Activated CD4-positive, alpha-beta memory T cell treated with anti-CD3 and anti-CD28 coated beads, Interleukin-2, amount 10 ng/mL, durations not matched to agents 7 days and 5 days (primary cell): ENCODE measurements around the gene P2RX2. TPM values are rescaled to one million over a fixed set of nuclear protein-coding genes. Genes with fewer than 3 reads are reported as not detected.

Experiments used
- CTCF ChIA-PET: fragments of 350-600 bp; sonication (Branson Sonifier 250); formaldehyde crosslinking; loops from one replicate; lab custom pipeline; 2021; ENCODE audit warnings: antibody characterized with exemption, inconsistent platforms; lab: Charles Lee
- POLR2A ChIA-PET: fragments of 350-600 bp; sonication (Branson Sonifier 250); formaldehyde crosslinking; loops from one replicate; lab custom pipeline; 2021; ENCODE audit warnings: antibody characterized with exemption; lab: Charles Lee
- DNase-seq: peaks from one replicate; pipeline ENCODE4 v3.0.0-alpha.2; 2020
- H3K27ac Mint-ChIP-seq: one replicate; pipeline ENCODE4 v1.8.0; 2021; ENCODE audit warnings: mild to moderate bottlenecking, mixed read lengths
- H3K27me3 Mint-ChIP-seq: one replicate; pipeline ENCODE4 v1.8.0; 2021; ENCODE audit warnings: mixed read lengths
- H3K36me3 Mint-ChIP-seq: one replicate; pipeline ENCODE4 v1.8.0; 2021; ENCODE audit warnings: low read depth, mixed read lengths
- H3K4me1 Mint-ChIP-seq: one replicate; pipeline ENCODE4 v1.8.0; 2021; ENCODE audit warnings: mixed read lengths
- H3K4me3 Mint-ChIP-seq: one replicate; pipeline ENCODE4 v1.8.0; 2021; ENCODE audit warnings: mild to moderate bottlenecking, mixed read lengths
- H3K9me3 Mint-ChIP-seq: one replicate; pipeline ENCODE4 v1.8.0; 2021; ENCODE audit warnings: mixed read lengths
- total RNA-seq, 2 experiments: library from RNA; stranded (reverse); gene quantifications; one replicate each; pipeline ENCODE4 v1.2.3, GENCODE V29; 2021

P2RX2 gene
- total RNA-seq, 2 experiments from 2014 or later, result not detected

DNA sequence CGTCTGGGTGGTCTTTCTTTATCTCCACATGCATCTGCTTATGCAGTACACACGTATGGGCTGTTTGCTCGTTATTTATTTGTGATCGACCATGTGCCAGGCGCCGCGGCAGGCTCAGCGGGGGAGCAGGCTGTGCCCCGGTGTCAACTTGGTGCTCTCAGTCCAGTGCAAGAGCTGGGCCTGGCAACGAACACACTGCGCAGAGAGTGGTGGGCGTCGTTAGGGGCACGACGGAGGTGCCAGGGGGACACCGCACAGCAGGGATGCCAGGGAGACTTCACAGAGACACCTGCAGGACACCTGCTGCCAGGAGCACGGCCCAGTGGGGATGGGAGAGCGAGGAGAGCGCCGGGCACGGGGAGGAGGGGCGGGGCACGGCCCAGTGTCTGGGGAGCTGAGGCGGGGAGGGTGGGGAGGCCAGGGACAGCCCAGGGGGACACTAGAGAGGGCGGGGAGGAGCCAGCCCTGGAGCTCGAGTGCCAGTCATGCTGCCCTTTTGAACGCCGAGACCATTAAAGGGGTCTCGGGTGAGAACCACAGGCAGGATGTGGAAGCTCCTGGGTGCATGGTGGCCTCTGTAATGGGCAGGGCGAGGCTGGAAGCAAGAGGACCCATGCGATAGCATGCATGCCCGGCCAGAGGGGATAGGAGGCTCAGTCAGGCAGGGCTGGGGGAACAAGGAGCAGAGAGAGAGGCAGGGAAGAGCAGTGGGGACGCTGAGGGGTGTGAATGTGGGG, 7.5 kb upstream of the P2RX2 start:
- Mint-ChIP-seq H3K9me3 (no peaks in the 10 kb centered on the region), H3K4me1 (no peaks in the 10 kb centered on the region), H3K36me3 (no peaks in the 10 kb centered on the region), H3K27ac (no peak overlapping the region), H3K4me3 (no peak overlapping the region), H3K27me3 (peaks cover 40% of the 10 kb centered on the region)
- ChIA-PET CTCF (interaction anchor here (1.0 kb wide), 1 partner anchor 196 kb away, joined by 3 read pairs; no protein-coding TSS in a partner anchor), POLR2A (no interaction called here)
- DNase-seq, result no peak

DNA sequence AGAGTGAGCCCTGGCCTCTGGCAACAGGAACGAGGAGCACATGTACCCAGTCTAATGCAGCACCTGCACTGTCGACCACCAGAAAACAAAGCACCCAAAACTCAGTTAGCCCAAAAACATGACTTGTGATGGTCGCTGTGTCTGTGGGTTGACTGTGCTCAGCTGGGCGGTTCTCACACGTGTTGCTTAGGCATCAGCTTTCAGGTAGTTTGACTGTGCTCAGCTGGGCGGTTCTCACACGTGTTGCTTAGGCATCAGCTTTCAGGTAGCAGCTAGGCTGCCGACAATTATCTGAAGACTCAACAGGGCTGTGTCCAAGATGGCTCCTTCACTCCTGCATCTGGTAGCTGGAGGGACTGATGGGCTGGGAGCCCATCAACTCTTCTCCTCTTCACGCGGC, 7.0 kb upstream of the P2RX2 start:
- Mint-ChIP-seq H3K9me3 (peaks cover 1% of the 10 kb centered on the region), H3K4me3 (no peak overlapping the region), H3K36me3 (no peaks in the 10 kb centered on the region), H3K27me3 (peaks cover 35% of the 10 kb centered on the region), H3K4me1 (no peaks in the 10 kb centered on the region), H3K27ac (no peak overlapping the region)
- DNase-seq, result no peak
- CTCF ChIA-PET, result interaction anchor here (1.0 kb wide), 1 partner anchor 197 kb away, joined by 3 read pairs; no protein-coding TSS in a partner anchor
- POLR2A ChIA-PET, result no interaction called here

DNA sequence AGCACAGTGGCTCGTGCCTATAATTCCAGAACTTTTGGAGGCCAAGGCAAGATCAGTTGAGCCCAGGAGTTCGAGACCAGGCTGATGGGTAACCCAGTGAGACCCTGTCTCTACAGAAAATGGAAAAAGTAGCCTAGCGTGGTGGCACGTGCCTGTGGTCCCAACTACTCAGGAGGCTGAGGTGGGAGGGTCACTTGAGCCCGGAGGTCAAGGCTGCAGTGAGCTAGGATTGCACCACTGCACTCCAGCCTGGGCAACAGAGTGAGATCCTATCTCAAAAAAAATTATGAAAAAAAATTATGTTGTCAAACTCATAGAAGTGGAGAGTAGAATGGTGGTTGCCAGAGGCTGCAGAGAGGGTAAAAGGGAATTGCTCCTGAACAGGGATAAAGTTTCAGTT, 4.5 kb upstream of the P2RX2 start:
- Mint-ChIP-seq H3K9me3 (peaks cover 8% of the 10 kb centered on the region), H3K4me3 (no peak overlapping the region), H3K27me3 (peaks cover 32% of the 10 kb centered on the region), H3K4me1 (peaks cover 5% of the 10 kb centered on the region), H3K36me3 (peaks cover 8% of the 10 kb centered on the region), H3K27ac (no peak overlapping the region)
- ChIA-PET CTCF (interaction anchor here (0.7 to 2.2 kb wide), 10 partner anchors 9 to 199 kb away, joined by 3 to 19 read pairs (median 5); no protein-coding TSS in a partner anchor), POLR2A (no interaction called here)
- no peak for DNase-seq

DNA sequence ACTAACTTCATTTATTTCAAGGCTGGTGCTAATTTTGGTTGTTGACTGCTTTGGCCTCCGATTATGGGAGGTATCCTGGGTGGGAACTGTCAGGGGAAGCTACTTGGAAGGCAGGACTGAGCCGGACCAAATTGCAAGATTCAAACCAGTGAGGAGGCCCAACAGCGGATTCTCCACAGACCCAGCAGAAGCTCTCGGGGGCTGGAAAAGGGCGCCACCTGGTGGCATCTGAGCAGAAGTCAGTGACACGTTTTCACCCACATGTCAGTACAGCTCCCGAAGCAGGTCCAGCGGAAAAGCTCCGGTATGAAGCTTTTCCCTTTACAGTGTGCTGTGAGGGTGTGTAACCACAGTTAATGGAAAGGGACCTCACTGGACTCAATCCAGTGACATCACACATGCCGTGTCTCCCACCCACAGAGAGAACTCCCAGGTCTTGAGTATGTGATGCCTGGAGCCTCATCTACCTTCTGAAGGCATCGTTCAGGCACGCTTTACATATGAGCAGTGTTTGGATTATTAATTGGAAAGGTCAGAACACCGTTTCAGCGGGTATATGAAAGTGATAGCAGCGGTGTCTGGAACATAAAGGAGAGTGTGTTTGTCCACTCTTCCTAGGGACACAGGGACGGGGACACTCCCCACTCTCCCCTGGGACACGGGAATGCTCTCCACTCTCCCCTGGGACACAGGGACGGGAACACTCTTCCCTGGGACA, 3.6 kb upstream of the P2RX2 start:
- Mint-ChIP-seq H3K36me3 (peaks cover 8% of the 10 kb centered on the region), H3K9me3 (peaks cover 8% of the 10 kb centered on the region), H3K27me3 (peaks cover 31% of the 10 kb centered on the region), H3K4me3 (no peak overlapping the region), H3K4me1 (peaks cover 5% of the 10 kb centered on the region), H3K27ac (no peak overlapping the region)
- DNase-seq, result peak; percentile 81
- POLR2A ChIA-PET, result interaction anchor here (0.7 kb wide), 2 partner anchors 11 to 24 kb away, joined by 3 read pairs; no protein-coding TSS in a partner anchor
- CTCF ChIA-PET, result interaction anchor here (0.7 to 2.1 kb wide), 14 partner anchors 10 to 461 kb away, joined by 3 to 19 read pairs (median 4); no protein-coding TSS in a partner anchor

DNA sequence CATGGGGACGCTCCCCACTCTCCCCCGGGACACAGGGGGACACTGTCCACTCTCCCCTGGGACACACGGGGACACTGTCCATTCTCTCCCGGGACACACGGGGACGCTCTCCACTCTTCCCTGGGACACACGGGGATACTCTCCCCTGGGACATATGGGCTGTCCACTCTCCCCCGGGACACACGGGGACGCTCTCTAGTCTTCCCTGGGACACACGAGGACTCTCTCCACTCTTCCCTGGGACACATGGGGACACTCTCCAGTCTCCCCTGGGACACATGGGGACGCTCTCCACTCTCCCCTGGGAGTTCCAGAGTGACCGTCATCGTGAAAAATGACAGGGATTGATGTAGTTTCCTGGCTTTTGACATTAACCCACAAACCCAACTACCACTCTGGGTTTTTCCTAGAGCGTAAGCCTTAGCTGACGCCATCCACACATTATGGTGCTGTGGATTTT, 3.0 kb upstream of the P2RX2 start:
- Mint-ChIP-seq H3K27me3 (peaks cover 27% of the 10 kb centered on the region), H3K4me3 (no peak overlapping the region)
- POLR2A ChIA-PET, result no interaction called here

DNA sequence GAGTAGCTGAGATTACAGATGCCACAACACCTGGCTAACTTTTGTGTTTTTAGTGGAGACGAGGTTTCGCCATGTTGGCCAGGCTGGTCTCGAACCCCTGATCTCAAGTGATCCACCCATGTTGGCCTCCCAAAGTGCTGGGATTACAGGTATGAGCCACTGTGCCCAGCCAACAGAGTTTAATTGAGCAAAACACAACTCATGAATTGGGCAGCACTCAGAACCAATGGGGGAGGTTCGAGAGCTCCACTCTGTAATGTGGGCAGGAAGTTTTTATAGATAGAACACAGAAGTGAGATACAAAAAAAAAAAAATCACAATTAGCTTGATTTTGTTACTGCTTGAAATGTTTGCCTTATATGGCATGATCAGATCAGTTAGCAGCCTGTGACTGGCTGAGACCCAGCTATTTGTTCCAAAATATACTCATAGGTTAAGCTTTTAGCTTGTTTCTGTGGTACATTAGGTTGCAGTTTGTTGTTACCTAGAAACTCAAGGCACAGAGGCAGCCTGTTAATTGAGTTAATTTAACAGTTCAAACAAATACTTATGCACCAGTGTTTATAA, 1.4 kb upstream of the P2RX2 start:
- no peak for DNase-seq
- H3K4me1 Mint-ChIP-seq, result peaks cover 5% of the 10 kb centered on the region
- ChIA-PET CTCF (interaction anchor here (0.7 to 1.3 kb wide), 2 partner anchors 22 to 48 kb away, joined by 3 to 4 read pairs; no protein-coding TSS in a partner anchor), POLR2A (no interaction called here)
- H3K27me3 Mint-ChIP-seq, result peaks cover 22% of the 10 kb centered on the region
- no peak overlapping the region for H3K27ac Mint-ChIP-seq
- no peak overlapping the region for H3K4me3 Mint-ChIP-seq
- H3K36me3 Mint-ChIP-seq, result peaks cover 8% of the 10 kb centered on the region
- peaks cover 8% of the 10 kb centered on the region for H3K9me3 Mint-ChIP-seq

More for the DNA sequence above, 3.0 kb upstream of the P2RX2 start:
- CTCF ChIA-PET, result interaction anchor here (1.2 to 2.1 kb wide), 11 partner anchors 10 to 462 kb away, joined by 3 to 19 read pairs (median 5); no protein-coding TSS in a partner anchor
- no peak for DNase-seq
- H3K9me3 Mint-ChIP-seq, result peaks cover 8% of the 10 kb centered on the region
- peaks cover 5% of the 10 kb centered on the region for H3K4me1 Mint-ChIP-seq
- H3K27ac Mint-ChIP-seq, result no peak overlapping the region
- peaks cover 8% of the 10 kb centered on the region for H3K36me3 Mint-ChIP-seq

DNA sequence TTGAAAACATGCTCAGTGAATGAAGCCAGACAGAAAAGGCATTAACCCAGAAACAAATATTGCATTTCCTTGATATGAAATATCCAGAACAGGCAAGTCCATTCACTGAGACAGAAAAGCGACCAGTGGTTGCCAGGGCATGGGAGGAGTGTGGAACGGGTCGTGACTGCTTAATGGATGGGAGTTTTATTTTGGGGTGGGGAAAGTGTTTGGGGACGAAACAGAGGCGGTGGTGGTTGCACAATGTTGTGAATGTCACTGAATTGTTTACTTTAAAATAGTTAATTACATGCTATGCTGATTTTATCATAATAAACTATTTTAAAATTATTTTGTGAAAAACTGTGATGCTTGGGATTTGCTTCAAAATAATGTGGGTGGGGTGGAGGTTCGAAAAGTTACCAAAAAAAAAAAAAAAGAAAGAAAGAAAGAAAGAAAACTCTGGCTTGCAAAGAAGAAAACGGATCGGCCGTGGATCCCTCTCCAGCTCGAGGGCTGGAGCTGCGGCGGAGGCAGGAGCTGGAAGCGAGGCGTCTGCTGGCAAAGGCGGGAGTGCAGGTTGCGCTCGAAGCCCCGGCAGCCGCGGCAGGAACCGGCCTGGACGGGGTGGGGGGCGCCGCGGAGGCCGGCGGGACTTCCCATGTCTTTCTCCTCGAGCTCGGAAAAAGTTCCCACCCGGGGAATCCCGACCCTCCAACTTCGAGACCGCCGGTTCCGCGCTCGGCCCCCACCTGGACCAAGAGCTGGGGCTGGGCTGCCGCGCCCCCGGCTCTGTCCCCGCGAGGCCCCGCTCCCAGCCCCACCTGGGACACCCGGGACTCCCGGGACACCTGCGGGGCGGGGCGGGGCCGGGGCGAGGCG, 524 bp upstream of the P2RX2 start:
- H3K36me3 Mint-ChIP-seq, result peaks cover 15% of the 10 kb centered on the region
- H3K9me3 Mint-ChIP-seq, result peaks cover 8% of the 10 kb centered on the region
- peaks cover 12% of the 10 kb centered on the region for H3K4me1 Mint-ChIP-seq
- peaks cover 21% of the 10 kb centered on the region for H3K27me3 Mint-ChIP-seq
- ChIA-PET CTCF (interaction anchor here (0.6 kb wide), 1 partner anchor 103 kb away, joined by 3 read pairs; no protein-coding TSS in a partner anchor), POLR2A (no interaction called here)
- H3K27ac Mint-ChIP-seq, result no peak overlapping the region
- DNase-seq, result no peak
- H3K4me3 Mint-ChIP-seq, result peak overlapping the region; percentile 34

DNA sequence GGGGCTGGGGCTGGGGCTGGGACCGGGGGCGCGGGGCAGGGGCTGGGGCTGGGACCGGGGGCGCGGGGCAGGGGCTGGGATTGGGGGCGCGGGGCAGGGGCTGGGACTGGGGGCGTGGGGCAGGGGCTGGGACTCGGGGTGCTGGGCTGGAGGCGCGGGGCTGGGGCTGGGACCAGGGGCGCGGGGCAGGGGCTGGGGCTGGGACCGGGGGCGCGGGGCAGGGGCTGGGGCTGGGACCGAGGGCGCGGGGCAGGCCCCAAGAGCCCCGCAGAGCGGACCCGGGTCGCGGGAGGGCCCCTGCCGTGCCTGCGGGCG, 452 bp downstream of the P2RX2 start:
- Mint-ChIP-seq H3K4me3 (no peak overlapping the region), H3K4me1 (peaks cover 13% of the 10 kb centered on the region), H3K27me3 (peaks cover 20% of the 10 kb centered on the region), H3K36me3 (peaks cover 15% of the 10 kb centered on the region), H3K27ac (no peak overlapping the region), H3K9me3 (peaks cover 8% of the 10 kb centered on the region)
- DNase-seq, result no peak
- ChIA-PET POLR2A (interaction anchor here (1.0 kb wide), 1 partner anchor 13 kb away, joined by 3 read pairs; no protein-coding TSS in a partner anchor), CTCF (no interaction called here)

DNA sequence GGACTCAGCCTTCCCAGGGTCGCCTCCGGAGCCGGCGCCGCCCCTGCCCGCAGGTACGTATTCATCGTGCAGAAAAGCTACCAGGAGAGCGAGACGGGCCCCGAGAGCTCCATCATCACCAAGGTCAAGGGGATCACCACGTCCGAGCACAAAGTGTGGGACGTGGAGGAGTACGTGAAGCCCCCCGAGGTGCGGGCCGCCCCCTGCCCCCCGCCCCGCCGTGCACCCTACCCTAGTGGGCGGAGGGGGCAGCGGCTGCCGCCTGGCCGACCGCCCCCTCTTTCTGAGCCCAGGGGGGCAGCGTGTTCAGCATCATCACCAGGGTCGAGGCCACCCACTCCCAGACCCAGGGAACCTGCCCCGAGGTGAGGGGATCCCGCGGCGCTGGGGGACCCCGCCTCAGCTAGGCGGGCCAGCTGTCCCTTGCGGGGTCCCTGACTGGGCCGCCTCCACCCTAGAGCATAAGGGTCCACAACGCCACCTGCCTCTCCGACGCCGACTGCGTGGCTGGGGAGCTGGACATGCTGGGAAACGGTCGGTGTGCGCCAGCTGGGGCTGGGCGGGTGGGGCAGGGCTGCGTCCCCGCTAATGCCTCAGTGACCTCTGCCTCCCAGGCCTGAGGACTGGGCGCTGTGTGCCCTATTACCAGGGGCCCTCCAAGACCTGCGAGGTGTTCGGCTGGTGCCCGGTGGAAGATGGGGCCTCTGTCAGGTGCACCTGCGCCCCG, 973 bp downstream of the P2RX2 start:
- Mint-ChIP-seq H3K9me3 (peaks cover 8% of the 10 kb centered on the region), H3K36me3 (peaks cover 15% of the 10 kb centered on the region), H3K4me3 (no peak overlapping the region), H3K27ac (no peak overlapping the region), H3K4me1 (peaks cover 13% of the 10 kb centered on the region), H3K27me3 (peaks cover 20% of the 10 kb centered on the region)
- POLR2A ChIA-PET, result interaction anchor here (1.0 kb wide), 1 partner anchor 13 kb away, joined by 3 read pairs; no protein-coding TSS in a partner anchor
- no peak for DNase-seq
- CTCF ChIA-PET, result no interaction called here

DNA sequence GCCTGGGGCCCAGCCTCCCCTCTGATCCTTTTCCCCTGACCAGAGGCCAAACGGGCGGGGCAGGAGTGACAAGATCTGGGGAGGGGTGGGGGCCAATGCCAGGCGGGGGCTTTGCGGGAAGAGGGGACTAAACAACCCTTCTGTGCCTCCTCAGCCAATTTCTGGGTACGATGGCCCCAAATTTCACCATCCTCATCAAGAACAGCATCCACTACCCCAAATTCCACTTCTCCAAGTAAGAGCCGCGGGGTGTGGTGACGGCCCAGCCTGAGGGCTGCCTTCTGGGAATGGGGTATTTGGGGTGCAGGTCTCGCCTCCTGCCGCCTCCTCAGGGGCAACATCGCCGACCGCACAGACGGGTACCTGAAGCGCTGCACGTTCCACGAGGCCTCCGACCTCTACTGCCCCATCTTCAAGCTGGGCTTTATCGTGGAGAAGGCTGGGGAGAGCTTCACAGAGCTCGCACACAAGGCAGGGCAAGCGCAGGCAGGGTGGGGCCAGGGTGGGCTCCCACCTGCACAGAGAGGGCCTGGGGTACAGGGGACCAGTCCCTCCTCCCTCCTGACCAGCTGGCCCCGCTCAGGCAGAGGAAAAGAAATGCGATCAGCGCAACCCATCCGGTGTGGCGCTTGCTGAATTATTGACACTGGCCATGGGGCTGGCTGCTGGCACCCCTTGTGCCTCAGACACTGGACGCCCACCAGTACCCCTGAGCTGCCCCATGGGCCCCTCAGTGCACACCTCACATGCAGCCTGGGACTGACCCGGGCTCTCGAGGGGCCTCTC, 1.7 kb downstream of the P2RX2 start:
- peaks cover 19% of the 10 kb centered on the region for H3K36me3 Mint-ChIP-seq
- H3K9me3 Mint-ChIP-seq, result peaks cover 8% of the 10 kb centered on the region
- CTCF ChIA-PET, result no interaction called here
- DNase-seq, result no peak
- H3K4me3 Mint-ChIP-seq, result no peak overlapping the region
- H3K27ac Mint-ChIP-seq, result no peak overlapping the region
- H3K27me3 Mint-ChIP-seq, result peaks cover 14% of the 10 kb centered on the region
- peaks cover 13% of the 10 kb centered on the region for H3K4me1 Mint-ChIP-seq
- POLR2A ChIA-PET, result no interaction called here

DNA sequence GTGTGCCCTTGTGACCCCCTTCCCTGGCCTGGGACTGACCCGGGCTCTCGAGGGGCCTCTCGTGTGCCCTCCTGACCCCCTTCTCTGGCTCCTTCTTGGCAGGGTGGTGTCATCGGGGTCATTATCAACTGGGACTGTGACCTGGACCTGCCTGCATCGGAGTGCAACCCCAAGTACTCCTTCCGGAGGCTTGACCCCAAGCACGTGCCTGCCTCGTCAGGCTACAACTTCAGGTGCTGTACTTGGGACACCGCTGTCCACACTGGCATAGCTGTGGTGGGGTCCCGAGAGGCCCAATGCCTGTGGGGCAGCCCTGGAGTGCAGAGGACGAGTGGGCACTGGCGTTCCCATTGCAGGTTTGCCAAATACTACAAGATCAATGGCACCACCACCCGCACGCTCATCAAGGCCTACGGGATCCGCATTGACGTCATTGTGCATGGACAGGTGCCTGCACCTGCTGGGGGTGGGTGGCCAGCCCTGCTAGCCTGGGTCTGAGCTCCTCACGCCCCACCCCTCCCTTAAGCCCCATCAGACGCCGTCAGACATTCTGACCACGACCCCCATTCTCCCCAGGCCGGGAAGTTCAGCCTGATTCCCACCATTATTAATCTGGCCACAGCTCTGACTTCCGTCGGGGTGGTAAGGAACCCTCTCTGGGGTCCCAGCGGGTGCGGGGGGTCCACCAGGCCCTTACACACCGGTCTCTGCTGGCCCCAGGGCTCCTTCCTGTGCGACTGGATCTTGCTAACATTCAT, 2.5 kb downstream of the P2RX2 start:
- CTCF ChIA-PET, result no interaction called here
- Mint-ChIP-seq H3K27me3 (peaks cover 12% of the 10 kb centered on the region), H3K27ac (no peak overlapping the region), H3K4me3 (no peak overlapping the region), H3K4me1 (peaks cover 13% of the 10 kb centered on the region), H3K9me3 (peaks cover 8% of the 10 kb centered on the region), H3K36me3 (peaks cover 22% of the 10 kb centered on the region)
- no peak for DNase-seq
- POLR2A ChIA-PET, result no interaction called here
